ENCODE data around the gene HIVEP1.

- no peak for TF ChIP-seq CTCF (IDR thresholded peaks at IDR 0.05)
- no peak for TF ChIP-seq POLR2A (IDR thresholded peaks at IDR 0.05)
Measured at GRCh38 chr6:12029979-12030737, 18.0 kb downstream of the HIVEP1 start.

Measured in testis (tissue), 2 donors.